Dermis lymphatic vessel endothelial cell (primary cell): Measurements from ENCODE around the gene ACADVL. TPM values are rescaled to one million over a fixed set of nuclear protein-coding genes. Genes with fewer than 3 reads are reported as not detected.

Experiments used
- total RNA-seq: library from RNA; depleted of rRNA; stranded (reverse); fragments of >200 nt; gene quantifications from 2 replicates; pipeline ENCODE4 v1.2.1, GENCODE V29; 2014

ACADVL gene
- total RNA-seq, result 194 and 227 TPM in 2 replicates

GRCh38 chr17:7219812-7220592 lies at the start of gene ACADVL, which contains the start of gene DLG4:
Gene ACADVL, plus strand, starts transcription at chr17:7219938. Its CDS starts 47 bp downstream, at chr17:7219985.
Gene DLG4, minus strand, starts transcription at chr17:7219836.

DNA sequence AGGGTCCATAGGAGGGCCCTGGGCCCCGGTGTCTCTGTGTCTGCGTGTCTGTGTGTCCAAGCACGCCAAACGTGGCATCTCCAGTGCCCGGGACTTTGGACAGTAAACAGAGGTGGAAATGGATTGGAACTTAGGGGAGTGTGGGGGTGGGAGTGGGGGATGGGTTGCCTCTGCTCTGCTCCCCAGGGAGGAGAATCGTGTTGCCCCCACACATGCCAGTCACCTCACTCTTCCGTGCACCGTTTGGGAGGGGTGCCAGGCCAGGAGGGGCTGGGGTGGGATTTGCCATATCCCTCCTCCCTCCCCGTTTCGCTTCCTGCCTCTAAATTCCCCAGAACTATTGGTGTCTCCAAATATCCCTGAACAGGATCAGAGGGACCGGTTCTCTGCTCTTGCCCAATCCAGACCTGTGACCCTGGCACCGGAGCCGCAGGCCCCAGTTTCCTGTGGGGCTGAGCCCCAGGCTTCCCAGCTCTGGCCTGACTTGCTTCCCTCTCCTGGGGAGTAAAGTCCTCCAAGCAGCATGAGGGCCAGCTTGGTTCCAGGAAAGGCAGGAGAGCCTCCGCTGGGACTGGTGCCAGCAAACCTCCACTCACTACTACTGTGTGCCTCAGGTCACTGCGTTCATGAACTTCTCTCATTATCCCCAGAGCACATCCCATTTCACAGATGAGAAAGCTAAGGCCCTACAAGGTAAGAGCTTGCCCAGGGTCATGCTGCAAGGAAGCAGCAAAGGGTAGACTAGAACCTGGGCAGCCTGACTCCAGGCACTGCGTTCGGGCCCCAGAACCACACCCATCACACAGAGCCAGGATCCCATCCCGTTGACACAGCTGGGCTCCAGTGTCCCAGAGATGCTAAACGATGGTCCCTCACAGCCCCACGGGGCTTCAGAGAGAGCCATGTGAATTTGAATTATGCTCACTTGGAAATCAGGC lies 40.2 kb upstream of the ACADVL start, which contains the start of gene ASGR1:
TSS of gene ASGR1 (minus strand) at position 54 of the 938 bp plus-strand sequence. CDS start 807 bp downstream, outside the sequence.

DNA sequence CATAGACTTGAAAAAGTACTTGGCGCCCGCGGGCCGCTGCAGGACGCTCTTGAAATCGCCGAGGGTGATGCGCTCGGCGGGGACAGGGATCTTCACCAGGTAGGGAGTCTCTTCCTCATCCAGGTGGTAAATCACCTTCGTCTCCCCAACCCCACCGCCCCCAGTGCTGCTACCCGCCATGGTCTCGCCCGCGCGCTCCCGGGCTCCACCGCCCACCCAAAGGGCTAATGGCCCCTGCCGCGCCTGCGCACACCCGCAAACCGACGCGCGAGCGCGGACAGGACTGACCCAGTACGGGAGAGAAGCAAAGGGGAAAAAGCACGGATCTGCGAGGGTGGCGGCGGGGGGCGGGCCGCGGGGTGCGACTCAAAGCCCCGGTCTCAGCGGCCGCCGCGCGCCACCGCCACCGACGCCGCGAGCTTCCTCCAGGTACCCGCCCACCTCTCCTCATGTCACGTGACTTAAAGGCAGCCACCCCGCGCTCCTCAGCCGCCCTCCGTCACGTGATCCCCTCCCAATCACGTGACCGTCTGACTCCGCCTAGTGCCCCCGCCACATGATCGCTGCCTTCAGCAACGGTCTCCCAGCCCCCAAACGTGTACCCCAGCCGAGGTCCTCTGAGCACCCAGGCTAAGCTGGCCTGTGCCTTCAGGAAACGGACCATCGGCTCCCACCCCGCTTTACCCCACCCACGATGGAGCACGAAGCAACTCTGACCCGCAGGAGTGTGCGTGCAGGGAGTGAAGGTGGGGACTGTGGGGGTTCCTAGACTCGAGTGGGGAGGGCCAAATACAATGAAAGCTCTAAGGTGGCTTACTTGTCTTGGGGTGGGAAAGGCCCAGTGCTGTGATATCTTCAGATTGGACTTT lies 14.6 kb downstream of the ACADVL start, which contains the start of gene DVL2:
TSS of gene DVL2 (minus strand) at position 435 of the 869 bp plus-strand sequence. CDS start at position 180, 255 bp downstream.

DNA sequence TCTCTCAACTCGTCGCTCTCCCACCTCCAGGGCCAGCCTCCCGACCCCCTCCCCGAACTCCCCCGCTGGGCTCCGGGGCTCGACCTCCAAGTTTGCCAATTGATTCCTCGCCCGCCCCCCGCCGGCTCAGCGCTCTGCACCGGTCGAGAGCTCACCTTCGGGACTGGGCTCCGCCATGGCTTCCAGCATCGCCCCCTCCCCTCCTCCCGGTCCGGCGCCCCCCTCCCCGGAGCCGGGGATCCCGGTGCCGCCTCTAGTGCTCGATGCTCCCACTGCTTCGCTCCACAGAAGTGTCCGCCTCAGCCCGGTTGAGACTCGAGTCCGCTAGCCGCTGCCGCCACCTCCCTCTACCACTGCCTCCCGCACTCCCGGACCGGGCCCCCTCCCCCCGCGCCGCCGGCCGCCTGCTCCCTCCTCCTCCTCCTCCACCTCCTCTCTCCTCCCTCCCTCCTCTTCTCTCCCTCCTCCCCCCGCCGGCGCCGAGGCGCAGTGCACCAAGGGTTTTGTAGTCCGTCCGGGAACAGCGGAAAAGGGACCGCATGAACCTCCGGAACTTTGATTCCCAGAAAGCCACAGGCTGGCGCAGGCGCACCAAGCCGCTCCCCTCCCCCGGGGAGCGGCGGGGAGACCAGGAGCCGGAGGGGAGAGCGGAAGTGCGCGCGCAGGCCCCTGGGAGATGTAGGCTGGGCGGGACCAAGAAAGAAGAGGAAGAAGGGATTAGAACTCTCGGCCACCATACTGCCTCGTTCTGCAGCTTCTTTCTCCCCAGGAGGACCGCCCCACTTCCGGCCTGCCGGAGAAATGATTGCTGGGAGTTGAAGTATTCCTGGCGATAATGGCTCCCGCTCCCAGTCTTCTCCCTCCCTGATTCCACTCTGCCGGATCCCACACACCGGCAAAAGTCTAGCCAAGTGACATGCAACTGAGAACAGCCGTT lies 19.6 kb downstream of the ACADVL start, which contains the start of gene PHF23:
TSS of gene PHF23 (minus strand) at position 367 of the 937 bp plus-strand sequence. CDS start at position 189, 178 bp downstream.

DNA sequence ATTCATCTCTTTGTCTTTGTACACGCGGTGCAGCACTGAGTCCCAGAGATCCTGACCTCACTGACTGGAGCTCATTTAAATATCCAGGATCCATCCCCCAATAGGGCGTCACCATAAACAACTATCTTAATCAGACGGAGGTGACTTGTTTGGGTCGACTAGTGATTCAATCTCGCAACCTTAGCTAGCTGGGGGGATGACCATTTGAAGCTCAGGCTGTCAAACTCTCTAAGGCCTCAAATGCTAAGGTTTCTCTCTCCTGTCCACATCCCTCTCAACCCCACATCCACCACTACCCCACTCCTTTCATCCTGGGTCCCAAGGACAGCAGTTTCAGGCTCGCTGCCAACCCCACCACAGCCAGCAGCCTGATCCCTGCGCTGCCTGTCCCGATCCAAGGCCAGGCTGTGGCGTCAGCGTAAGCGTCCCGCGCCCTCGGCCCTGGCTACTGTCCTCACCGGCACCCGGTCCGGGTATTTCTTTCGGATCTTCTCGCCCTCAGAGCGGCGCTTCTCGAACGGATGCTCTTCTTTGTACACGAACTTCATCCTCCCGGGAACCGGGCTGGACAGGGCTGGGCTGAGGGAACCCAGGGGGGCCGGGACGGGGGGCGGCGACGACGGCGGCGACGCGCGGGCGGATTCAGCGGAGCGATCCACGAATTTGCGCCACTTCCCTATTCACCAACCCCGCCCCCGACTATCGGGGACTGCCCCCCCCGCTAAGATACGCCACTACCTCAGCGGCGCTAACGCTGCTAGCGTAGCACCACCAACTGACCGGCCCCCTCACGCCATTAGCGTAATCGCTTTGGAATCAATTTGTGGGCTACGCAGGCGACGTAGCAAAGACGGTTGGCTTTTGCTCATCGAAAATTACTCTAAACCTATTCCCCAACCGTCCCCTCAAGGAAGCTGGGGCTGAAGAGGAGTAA lies 22.3 kb downstream of the ACADVL start, which contains the start of gene GABARAP:
TSS of gene GABARAP (minus strand) at position 667 of the 934 bp plus-strand sequence. CDS start at position 548, 119 bp downstream.

DNA sequence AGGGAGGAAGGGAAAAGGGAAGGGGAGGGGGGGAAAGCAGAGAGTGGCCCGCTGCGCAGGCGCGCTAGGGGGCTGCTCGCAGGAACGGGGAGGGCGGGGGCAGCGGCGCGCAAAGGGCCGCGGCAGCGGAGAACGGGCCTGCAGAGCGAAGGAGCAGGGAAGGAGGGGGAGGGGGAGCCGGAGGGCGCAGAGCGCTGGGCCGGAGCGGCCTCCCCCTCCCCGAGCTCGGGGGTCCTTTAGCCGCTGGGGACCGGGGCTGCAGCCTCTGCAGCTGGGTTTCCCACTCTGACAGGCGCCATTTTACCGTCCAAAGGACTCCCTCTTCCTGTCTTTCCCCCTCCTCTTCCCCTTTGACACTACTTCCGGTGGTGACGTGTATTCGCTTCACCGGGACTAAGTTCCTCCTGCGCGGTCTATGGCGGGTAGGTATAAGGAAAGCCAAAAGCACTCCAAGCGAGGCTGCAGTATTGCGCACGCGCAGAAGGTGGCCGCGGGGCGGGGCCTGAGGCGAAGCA lies 32.0 kb downstream of the ACADVL start, which contains the start of gene CTDNEP1:
TSS of gene CTDNEP1 (minus strand) at position 74 of the 515 bp plus-strand sequence. CDS start 438 bp downstream, outside the sequence.

GRCh38 chr17:7252176-7253043 lies 32.7 kb downstream of the ACADVL start, which contains the start of gene ELP5:
Gene ELP5, plus strand, starts transcription at chr17:7252215. Its CDS starts 336 bp downstream, at chr17:7252551.

DNA sequence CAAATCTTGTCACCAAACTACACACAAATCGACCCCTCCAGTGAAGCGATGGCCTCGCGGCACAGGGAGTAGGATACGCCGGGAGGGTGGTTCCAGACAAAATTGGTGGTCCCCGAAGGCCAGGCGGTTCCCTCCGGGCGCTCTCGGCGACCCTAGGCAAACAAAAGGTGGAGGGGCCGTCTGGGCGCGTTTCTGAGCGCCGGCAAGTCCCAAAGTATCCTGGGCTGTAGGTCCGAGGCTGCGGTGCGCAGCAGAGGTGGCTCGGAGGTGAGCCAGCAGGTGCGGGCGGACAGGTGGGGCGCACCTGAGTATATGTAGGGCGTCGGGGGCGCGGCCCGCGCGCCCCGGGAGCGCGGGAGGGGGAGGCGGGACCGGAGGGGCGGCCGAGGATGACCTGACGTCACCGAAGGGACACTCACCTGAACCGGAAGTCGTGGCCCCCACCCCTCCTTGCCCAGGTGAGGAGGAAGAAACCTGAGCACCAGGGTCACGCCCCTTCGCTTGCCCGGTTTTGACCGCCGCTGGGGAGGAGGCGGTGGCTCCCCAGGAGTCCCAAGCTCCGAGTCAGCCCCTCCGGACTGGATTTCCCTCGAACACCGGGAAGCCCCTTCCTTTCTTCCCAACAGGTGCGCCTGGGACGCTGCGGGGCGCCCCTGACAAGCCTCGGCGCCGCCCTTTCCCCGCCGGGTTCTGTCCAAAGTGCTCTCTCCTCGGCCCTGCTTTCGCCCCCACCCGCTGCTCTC lies 42.6 kb downstream of the ACADVL start, which contains the start of gene CLDN7:
TSS of gene CLDN7 (minus strand) at position 287 of the 743 bp plus-strand sequence. CDS start 435 bp downstream, outside the sequence.

Other genes starting within 250 kb of the ACADVL start
- gene ALOX12, start 223.9 kb upstream of the ACADVL start, total RNA-seq, result not detected in 2 replicates
- 56.6 and 66.1 TPM in 2 replicates for gene RNASEK, start 207.3 kb upstream of the ACADVL start, total RNA-seq
- gene BCL6B, start 196.9 kb upstream of the ACADVL start, total RNA-seq, result 39.0 and 76.2 TPM in 2 replicates
- 1.3 TPM in 2 replicates for gene SLC16A13, start 183.9 kb upstream of the ACADVL start, total RNA-seq
- 0.95 and 2.1 TPM in 2 replicates for gene SLC16A11, start 175.8 kb upstream of the ACADVL start, total RNA-seq
- 3.1 TPM in 2 replicates for gene CLEC10A, start 139.7 kb upstream of the ACADVL start, total RNA-seq
- not detected in 2 replicates for gene ASGR2, start 105.1 kb upstream of the ACADVL start, total RNA-seq
- 26.4 and 28.8 TPM in 2 replicates for gene ASGR1, start 40.6 kb upstream of the ACADVL start, total RNA-seq
- gene DLG4, start 102 bp upstream of the ACADVL start, total RNA-seq, result 7.0 and 7.2 TPM in 2 replicates
- 28.4 and 28.5 TPM in 2 replicates for gene DVL2, start 14.6 kb downstream of the ACADVL start, total RNA-seq
- 38.6 and 39.7 TPM in 2 replicates for gene PHF23, start 19.5 kb downstream of the ACADVL start, total RNA-seq
- 131 and 147 TPM in 2 replicates for gene GABARAP, start 22.5 kb downstream of the ACADVL start, total RNA-seq
- 23.2 and 25.1 TPM in 2 replicates for gene CTDNEP1, start 31.8 kb downstream of the ACADVL start, total RNA-seq
- gene ELP5, start 32.3 kb downstream of the ACADVL start, total RNA-seq, result 31.9 and 36.9 TPM in 2 replicates
- gene CLDN7, start 42.5 kb downstream of the ACADVL start, total RNA-seq, result 0.76 and 1.5 TPM in 2 replicates
- gene SLC2A4, start 61.8 kb downstream of the ACADVL start, total RNA-seq, result 0.69 and 1.6 TPM in 2 replicates
- gene YBX2, start 74.7 kb downstream of the ACADVL start, total RNA-seq, result under 0.01 and 0.33 TPM in 2 replicates
- 422 and 483 TPM in 2 replicates for gene EIF5A, start 87.7 kb downstream of the ACADVL start, total RNA-seq
- gene GPS2, start 95.4 kb downstream of the ACADVL start, total RNA-seq, result 25.7 and 28.0 TPM in 2 replicates
- gene NEURL4, start 109.4 kb downstream of the ACADVL start, total RNA-seq, result 9.8 and 13.7 TPM in 2 replicates
- gene ACAP1, start 116.6 kb downstream of the ACADVL start, total RNA-seq, result 0.43 TPM in 1 of 2 replicates, not detected in the other
- 2.1 and 2.8 TPM in 2 replicates for gene KCTD11, start 132.2 kb downstream of the ACADVL start, total RNA-seq
- not detected in 2 replicates for gene TMEM95, start 135.2 kb downstream of the ACADVL start, total RNA-seq
- 1.3 and 2.3 TPM in 2 replicates for gene TNK1, start 161.2 kb downstream of the ACADVL start, total RNA-seq
- gene PLSCR3, start 174.6 kb downstream of the ACADVL start, total RNA-seq, result 15.1 and 15.6 TPM in 2 replicates
- 144 and 158 TPM in 2 replicates for gene TMEM256, start 184.2 kb downstream of the ACADVL start, total RNA-seq
- gene NLGN2, start 187.9 kb downstream of the ACADVL start, total RNA-seq, result 1.2 and 1.3 TPM in 2 replicates
- gene SPEM1, start 200.4 kb downstream of the ACADVL start, total RNA-seq, result not detected in 2 replicates
- gene SPEM2, start 205.7 kb downstream of the ACADVL start, total RNA-seq, result not detected in 2 replicates
- not detected in 2 replicates for gene SPEM3, start 208.9 kb downstream of the ACADVL start, total RNA-seq
- 7.6 and 9.8 TPM in 2 replicates for gene TMEM102, start 215.5 kb downstream of the ACADVL start, total RNA-seq
- 0.17 and 0.22 TPM in 2 replicates for gene FGF11, start 219.6 kb downstream of the ACADVL start, total RNA-seq
- 9.9 and 12.0 TPM in 2 replicates for gene CHRNB1, start 225.1 kb downstream of the ACADVL start, total RNA-seq